GM18505 (cell line): Measurements from ENCODE around the gene DMAP1.

ENCODE experiments used
- ATAC-seq: cut with Tn5 transposase; IDR thresholded peaks from one replicate; pipeline ENCODE4 v1.9.1; 2021; ENCODE audit not compliant: unreplicated experiment
- POLR2A ChIP-seq: IDR thresholded peaks from 4 replicates; pipeline ENCODE4 v1.6.1; 2011; ENCODE audit warnings: borderline replicate concordance; ENCODE audit not compliant: insufficient read depth, insufficient read length; ENCODE audit errors: extremely low read depth

DMAP1 gene

DNA sequence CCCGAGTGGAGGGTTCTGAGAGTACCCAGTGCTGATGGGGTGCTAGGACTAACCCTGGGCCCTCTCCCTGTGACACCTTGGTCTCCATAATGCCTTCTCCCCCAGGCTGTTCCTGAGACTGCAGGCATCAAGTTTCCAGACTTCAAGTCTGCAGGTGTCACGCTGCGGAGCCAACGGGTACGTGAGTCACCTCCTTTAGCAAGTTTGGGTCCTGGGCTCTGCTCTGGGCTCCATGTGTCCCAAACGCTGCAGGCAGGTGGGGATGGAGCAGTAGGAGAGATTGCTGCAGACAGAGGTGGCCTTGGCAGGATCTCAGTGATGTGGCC is 6.0 kb downstream of the DMAP1 start:
- TF ChIP-seq POLR2A: no peak
- ATAC-seq: no peak

- ATAC-seq: no peak
- TF ChIP-seq POLR2A: no peak
Observed at GRCh38 chr1:44220001-44220751, 6.9 kb downstream of the DMAP1 start.

DNA sequence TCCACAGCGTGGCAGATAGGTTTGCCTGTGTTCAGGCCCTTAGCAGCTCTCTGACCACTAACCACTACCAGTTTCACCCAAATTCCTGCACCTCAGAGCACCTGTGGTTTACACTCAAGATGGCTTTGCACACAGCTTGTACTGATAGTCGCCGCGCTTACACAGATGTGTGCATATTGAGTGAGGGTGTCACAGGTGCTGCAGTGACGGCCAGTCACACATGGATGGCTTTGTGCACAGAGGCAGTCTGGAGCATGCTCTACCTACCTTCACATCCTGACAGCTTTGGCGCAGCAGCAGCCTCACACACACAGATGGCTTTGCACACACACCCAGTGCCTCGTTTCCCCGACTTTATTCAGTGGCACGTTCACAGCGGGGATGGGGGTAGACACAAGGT is 7.5 kb downstream of the DMAP1 start:
- no peak for ATAC-seq
- TF ChIP-seq POLR2A: no peak

DNA sequence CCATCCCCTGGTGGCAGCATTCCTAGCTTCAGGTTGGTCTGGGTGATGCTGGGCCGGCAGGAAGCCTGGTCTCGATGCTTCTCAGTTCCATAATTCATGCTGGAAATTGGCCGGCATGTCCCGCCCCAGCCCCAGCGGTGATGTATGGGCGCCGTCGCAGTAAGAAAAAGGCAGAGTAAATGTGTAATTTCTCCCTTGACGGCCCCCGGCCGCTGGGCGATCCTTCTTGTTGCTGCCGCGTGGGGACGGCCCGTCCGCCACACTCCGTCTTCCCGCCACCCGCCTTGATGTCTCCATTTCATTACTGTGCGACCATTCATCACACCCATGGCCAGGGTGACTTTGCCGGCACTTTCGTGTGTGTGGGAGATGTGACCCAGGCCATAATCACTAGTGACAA is 8.5 kb downstream of the DMAP1 start:
- ATAC-seq: no peak
- TF ChIP-seq POLR2A: no peak

DNA sequence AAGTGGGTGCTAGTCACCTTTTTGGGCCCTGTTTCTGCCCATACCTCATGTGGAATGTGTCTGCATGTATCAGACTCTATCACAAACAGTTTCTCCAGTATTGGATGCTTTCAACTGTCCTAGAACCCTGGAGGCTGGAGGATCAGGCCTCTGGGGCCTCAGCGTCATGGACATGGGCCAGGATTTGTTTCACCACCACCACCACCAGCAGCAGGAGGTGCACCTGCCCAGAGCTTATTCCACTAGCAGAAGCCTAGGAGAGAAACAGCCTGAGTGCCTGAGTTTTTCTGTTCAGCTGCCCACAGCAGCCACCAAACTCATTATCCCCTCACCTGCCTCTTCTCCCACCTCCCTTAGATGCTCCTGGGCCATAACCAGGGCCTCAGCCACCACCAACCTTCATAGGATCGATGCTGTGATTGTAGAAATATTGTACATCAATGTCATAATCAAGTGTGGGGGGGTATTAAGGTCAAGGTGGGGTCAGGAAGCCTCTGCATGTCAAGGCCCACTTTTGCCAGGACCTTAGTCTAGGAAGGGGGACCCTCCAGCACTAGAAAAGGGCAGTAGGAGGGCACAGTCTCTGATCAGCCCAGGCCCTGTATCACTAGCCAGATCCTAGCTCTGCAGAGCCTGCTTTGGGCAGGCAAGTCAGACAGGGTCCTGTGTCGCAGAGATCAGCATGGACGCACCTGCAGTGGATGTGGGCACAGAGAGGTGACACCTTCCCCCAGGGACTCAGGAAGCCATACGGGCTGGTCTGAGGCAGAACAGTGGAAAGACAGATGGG is 9.3 kb downstream of the DMAP1 start:
- ATAC-seq: no peak
- no peak for TF ChIP-seq POLR2A

DNA sequence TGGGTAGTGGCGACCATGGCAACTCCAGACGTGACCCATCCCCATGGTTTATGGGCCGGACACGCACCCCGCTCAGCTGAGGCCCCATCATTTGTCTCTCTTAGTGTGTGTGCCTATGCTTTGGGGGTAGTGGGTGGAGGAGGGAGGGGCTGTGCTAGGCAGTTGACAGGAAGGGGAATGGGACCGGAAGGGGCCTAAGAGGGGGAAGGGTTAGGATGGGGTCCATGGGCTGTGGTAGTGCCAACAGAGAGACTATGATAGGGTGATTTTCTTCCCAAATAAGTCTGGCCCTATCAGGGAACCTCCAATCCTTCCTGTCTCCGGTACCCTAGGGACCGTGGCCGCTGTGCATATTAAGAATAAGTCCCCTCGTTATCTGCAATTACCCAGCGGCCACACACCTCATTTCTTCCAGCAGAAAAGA is 9.9 kb downstream of the DMAP1 start:
- no peak for ATAC-seq
- TF ChIP-seq POLR2A: no peak

GRCh38 chr1:44225761-44226160 is 12.5 kb downstream of the DMAP1 start:
- no peak for TF ChIP-seq POLR2A
- no peak for ATAC-seq

DNA sequence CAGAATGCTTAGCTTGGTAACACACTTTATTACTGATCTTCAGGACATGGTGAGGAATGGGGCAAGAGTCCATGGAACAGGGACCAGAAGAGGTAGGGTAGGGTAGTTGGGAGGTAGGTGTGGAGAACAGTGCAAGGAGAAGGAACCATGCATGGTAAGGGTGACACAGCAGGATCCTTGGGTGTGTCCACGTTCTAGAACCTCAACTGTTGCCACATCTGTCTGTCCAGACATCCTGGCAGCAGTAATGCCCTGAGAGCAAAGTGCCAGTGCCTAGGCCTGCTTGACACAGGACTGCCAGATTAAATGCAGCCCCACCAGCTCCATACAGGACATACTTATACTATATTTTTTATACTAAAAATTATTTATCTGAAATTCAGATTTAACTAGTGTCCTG is 13.9 kb downstream of the DMAP1 start:
- no peak for ATAC-seq
- TF ChIP-seq POLR2A: no peak

DNA sequence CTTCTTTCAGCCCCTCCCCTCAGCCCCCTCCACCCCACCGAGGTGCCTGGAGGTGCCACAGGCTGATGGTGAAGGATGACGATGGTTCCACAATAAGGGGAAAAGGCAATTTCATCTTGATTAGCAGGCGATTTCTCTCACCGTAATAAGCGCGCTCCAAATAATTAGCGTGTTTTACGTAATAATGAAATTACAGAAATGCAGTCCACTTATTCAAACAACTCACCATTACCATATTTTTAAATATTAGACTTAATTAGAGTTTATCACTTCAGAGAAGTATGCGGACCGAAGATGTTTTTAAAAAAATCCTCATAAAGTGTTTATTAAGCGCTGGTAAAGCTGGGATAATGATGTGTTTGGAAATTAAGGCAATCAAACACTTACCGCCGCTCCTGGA is 14.9 kb downstream of the DMAP1 start:
- TF ChIP-seq POLR2A: no peak
- no peak for ATAC-seq

- no peak for TF ChIP-seq POLR2A
- ATAC-seq: no peak
Observed at GRCh38 chr1:44229435-44230167, 16.3 kb downstream of the DMAP1 start.

DNA sequence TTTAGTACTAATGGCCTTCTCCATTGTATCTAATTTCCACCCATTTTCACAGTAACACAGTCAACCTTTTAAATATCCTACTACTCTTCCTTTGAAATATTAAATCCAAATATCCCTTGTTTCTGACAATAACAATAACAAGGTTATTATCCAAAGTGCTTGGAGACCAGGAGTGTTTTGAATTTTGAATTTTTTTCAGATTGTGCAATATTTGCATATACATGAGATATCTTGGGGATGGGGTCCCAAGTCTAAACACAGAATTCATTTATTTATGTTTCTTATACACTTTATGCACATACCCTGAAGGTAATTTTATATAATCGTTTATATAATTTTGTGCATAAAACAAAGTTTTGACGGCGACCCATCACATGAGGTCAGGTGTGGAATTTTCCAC is 17.5 kb downstream of the DMAP1 start:
- ATAC-seq: no peak
- TF ChIP-seq POLR2A: no peak

- ATAC-seq: no peak
- TF ChIP-seq POLR2A: no peak
Observed at GRCh38 chr1:44233593-44233992, 20.3 kb downstream of the DMAP1 start.

DNA sequence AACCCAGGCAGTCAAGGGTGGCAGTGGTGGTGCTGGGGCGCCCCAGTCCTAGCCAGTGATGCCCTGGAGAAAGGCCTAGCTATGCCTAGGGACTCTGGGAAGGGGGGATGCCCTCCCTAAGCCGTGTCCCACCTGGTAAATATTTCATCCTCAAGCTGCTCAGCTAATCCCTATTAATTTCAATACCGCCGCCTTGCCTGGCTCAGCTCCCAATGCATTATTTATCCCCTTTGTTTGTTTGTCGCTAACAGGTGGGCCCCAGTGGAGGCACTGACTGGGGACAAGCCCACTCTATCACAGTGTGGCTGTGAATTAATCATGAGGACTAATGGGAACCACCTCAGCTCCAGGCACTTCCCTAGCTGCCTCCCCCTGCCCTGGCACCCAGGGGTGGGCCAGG is 22.5 kb downstream of the DMAP1 start:
- TF ChIP-seq POLR2A: no peak
- no peak for ATAC-seq

GRCh38 chr1:44236490-44237272 is 23.4 kb downstream of the DMAP1 start:
- TF ChIP-seq POLR2A: no peak
- ATAC-seq: no peak
